Spleen (tissue), 3 donors: ENCODE measurements around the gene CD99.

Experiments
- POLR2A ChIP-seq, 3 donors: fragments of 450-650 bp; IDR thresholded peaks; one replicate each; pipeline ENCODE4 v1.5.1; 2017; ENCODE audit warnings: antibody characterized with exemption in 3 of 3, mild to moderate bottlenecking in 1 of 3
- POLR2AphosphoS5 ChIP-seq, 3 donors: sonication (generic); formaldehyde crosslinking; IDR thresholded peaks; one replicate each; pipeline ENCODE4 v1.5.1; 2017; ENCODE audit warnings: antibody characterized with exemption in 3 of 3

DNA sequence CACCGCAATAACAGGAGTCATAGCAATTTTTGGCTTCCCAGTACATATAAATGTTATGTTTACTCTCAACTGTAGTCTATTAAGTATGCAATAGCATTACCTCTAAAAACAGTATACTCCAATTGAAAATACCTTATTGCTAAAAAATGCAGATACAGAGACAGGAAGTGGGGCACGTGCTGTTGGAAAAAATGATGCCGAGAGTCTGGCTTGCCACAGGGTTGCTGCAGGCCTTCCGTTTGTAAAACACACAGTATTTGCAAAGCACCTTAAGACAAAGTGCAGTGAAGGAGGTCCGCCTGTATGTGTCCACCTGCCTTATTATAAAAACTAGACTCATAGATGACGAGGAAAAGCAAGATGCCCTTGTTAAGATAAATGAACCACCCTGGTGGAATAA lies 23.5 kb downstream of the CD99 start:
- no peak for TF ChIP-seq POLR2AphosphoS5 (IDR thresholded peaks at IDR 0.05)
- no peak for TF ChIP-seq POLR2A (IDR thresholded peaks at IDR 0.05)
